HepG2 (cell line): Measurements from ENCODE around the gene AGRP. TPM values are rescaled to one million over a fixed set of nuclear protein-coding genes. Genes with fewer than 3 reads are reported as not detected.

ENCODE experiments used
- CAMTA2 ChIP-seq: sonication (generic); formaldehyde crosslinking; IDR thresholded peaks from 2 replicates; pipeline ENCODE4 v1.4.0; 2020; ENCODE audit warnings: mild to moderate bottlenecking, missing genetic modification reagents, borderline replicate concordance
- GABPB1 ChIP-seq: IDR thresholded peaks from 2 replicates; pipeline ENCODE4 v1.6.1; 2016; ENCODE audit warnings: mild to moderate bottlenecking, missing genetic modification reagents, moderate library complexity, missing compliant biosample characterization
- HIVEP1 ChIP-seq: sonication (generic); formaldehyde crosslinking; IDR thresholded peaks from 2 replicates; pipeline ENCODE4 v1.4.0; 2020; ENCODE audit warnings: mild to moderate bottlenecking, missing genetic modification reagents
- MEIS1 ChIP-seq: sonication (generic); formaldehyde crosslinking; IDR thresholded peaks from 2 replicates; pipeline ENCODE4 v1.9.0; 2021; ENCODE audit warnings: mild to moderate bottlenecking, missing genetic modification reagents, moderate library complexity, borderline replicate concordance
- MLX ChIP-seq: IDR thresholded peaks from 2 replicates; pipeline ENCODE4 v1.6.1; 2016
- MTA1 ChIP-seq: sonication (generic); formaldehyde crosslinking; IDR thresholded peaks from 2 replicates; pipeline ENCODE4 v1.4.0; 2020; ENCODE audit warnings: missing genetic modification reagents, mild to moderate bottlenecking, borderline replicate concordance
- ZNF710 ChIP-seq: sonication (generic); formaldehyde crosslinking; IDR thresholded peaks from 2 replicates; pipeline ENCODE4 v1.5.0; 2020; ENCODE audit warnings: mild to moderate bottlenecking, missing genetic modification reagents, borderline replicate concordance
- ZNF724P ChIP-seq: sonication (generic); formaldehyde crosslinking; IDR thresholded peaks from 2 replicates; pipeline ENCODE4 v1.8.0; 2022; ENCODE audit warnings: missing genetic modification reagents, borderline replicate concordance
- ZXDC ChIP-seq: sonication (generic); formaldehyde crosslinking; IDR thresholded peaks from 2 replicates; pipeline ENCODE4 v1.5.0; 2020; ENCODE audit warnings: mild to moderate bottlenecking, missing genetic modification reagents
- polyA plus RNA-seq, 8 experiments: library from polyadenylated mRNA; depleted of rRNA in 3 of 8; stranded (reverse) in 7 of 8; unstranded in 1 of 8; fragments of >200 nt; fragmentation: Illumina TruSeq in 4 of 8; extraction: Trizol in 4 of 8; gene quantifications; 2 replicates each; pipeline versions ENCODE4 v1.2.1 to v1.2.3, GENCODE V29; 2011 to 2016; ENCODE audit warnings: low read depth in 4 of 8, missing spikeins in 1 of 8, mixed read lengths in 1 of 8; ENCODE audit not compliant: insufficient read depth in 1 of 8
- total RNA-seq, 5 experiments: library from RNA; depleted of rRNA; stranded (reverse); fragments of >200 nt; fragmentation: Illumina TruSeq; extraction: Trizol; gene quantifications; 2 replicates each; pipeline ENCODE4 v1.2.3, GENCODE V29; 2016; ENCODE audit warnings: low read depth in 1 of 5

AGRP gene
- total and polyA plus RNA-seq, 2 of the 13 experiments (the other 11 are each of a cell fraction or from before 2014, with no cell fraction given): not detected

- TF ChIP-seq MLX (CRISPR knock-in tag) (no peak), MEIS1 (CRISPR knock-in tag) (0 out of 2 replicates have a peak, but pooled peaks have one; percentile 26), HIVEP1 (CRISPR knock-in tag) (0 out of 2 replicates have a peak, but pooled peaks have one; percentile 21), GABPB1 (CRISPR knock-in tag) (no peak), CAMTA2 (0 out of 2 replicates have a peak, but pooled peaks have one; percentile 21), ZXDC (CRISPR knock-in tag) (0 out of 2 replicates have a peak, but pooled peaks have one; percentile 6), ZNF724P (CRISPR knock-in tag) (0 out of 2 replicates have a peak, but pooled peaks have one; percentile 35), ZNF710 (CRISPR knock-in tag) (no peak), MTA1 (CRISPR knock-in tag) (0 out of 2 replicates have a peak, but pooled peaks have one; percentile 27)
- TF ChIP-seq, all 625 proteins: peak for 14
These were observed 968 bp downstream of the AGRP start (continued) for GRCh38 chr16:67482233-67482924.
